ENCODE data around the gene TMEM18.

TMEM18 gene

GRCh38 chr2:675051-675450, 2.2 kb downstream of the TMEM18 start (continued):
- TF ChIP-seq ZNF19 (tag by site-specific recombination; IDR thresholded peaks at IDR 0.05; ENCODE audit: low read depth) (no peak), ZFHX2 (tag by site-specific recombination; conservative IDR thresholded peaks at IDR 0.05) (no peak), SP2 (tag by site-specific recombination; IDR thresholded peaks at IDR 0.05) (no peak), ZNF350 (tag by site-specific recombination; IDR thresholded peaks at IDR 0.05) (no peak)

GRCh38 chr2:674321-674985, 2.8 kb downstream of the TMEM18 start:
- ChIA-PET POLR2A (interaction anchor here (0.5 kb wide), 1 partner anchor 119 kb away, joined by 5 read pairs; no protein-coding TSS in a partner anchor), CTCF (interaction anchor here (0.7 kb wide), 1 partner anchor 350 kb away, joined by 3 read pairs; no protein-coding TSS in a partner anchor)
- H3K36me3 ChIP-seq (ENCODE audit: control insufficient read depth in 2 of 2, insufficient read depth in 1 of 2, low read length in 2 of 2): peaks cover under 1 to 50% of the 10 kb centered on the region in 2 experiments; a peak in 1 of 3 replicates

DNA sequence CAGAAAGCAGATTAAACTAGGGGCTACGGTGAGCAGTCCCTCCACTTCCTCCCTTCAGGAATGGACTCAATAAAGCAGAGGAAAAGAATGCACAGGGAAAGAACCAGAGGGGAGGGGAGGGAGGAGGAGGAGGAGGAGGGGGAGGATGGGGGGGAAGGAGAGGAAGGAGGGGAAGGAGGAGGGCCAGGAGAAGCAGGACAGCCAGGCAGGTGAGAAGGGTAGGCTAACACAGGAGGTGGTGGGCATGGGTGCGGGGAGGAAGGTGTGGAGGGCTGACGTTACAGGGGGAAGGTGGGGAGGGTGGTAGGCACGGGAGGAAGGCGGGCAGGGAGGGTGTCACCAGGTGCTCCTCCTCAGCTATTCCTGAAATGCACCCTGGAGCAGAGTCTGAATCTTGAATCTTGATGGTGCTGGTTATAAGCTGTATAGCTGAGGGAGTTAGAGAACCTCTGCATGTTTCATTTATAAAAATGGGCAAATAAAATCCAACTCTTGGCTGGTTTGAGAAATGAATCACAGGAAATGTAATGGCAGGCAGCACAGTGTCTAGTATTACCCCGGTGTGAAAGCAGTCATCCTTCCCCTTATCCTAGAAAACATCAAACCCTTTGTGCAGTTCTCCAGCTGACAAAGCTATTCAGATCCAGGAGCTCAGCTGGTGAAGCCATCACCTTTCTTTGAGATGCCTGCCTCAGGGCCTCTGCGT, 3.4 kb downstream of the TMEM18 start:
- H3K4me1 ChIP-seq (ENCODE audit: control insufficient read depth, insufficient read depth, low read length): no peaks in the 10 kb centered on the region; the same call in 1 of the 2 replicates
- peaks cover 8 to 57% of the 10 kb centered on the region in 2 experiments; a peak in 2 of 3 replicates for H3K36me3 ChIP-seq (ENCODE audit: control insufficient read depth in 2 of 2, insufficient read depth in 1 of 2, low read length in 2 of 2)
- H3K27ac ChIP-seq (ENCODE audit: extremely low read depth, low read depth, low read length): no peak overlapping the region
- no peaks in the 10 kb centered on the region for H3K9me3 ChIP-seq (ENCODE audit: control insufficient read depth, insufficient read depth, low read depth, low read length)
- ChIA-PET CTCF (no interaction called here), POLR2A (no interaction called here)
- H3K4me3 ChIP-seq (ENCODE audit: low read depth, low read length): no peak overlapping the region
- TF ChIP-seq, protein P1, sequence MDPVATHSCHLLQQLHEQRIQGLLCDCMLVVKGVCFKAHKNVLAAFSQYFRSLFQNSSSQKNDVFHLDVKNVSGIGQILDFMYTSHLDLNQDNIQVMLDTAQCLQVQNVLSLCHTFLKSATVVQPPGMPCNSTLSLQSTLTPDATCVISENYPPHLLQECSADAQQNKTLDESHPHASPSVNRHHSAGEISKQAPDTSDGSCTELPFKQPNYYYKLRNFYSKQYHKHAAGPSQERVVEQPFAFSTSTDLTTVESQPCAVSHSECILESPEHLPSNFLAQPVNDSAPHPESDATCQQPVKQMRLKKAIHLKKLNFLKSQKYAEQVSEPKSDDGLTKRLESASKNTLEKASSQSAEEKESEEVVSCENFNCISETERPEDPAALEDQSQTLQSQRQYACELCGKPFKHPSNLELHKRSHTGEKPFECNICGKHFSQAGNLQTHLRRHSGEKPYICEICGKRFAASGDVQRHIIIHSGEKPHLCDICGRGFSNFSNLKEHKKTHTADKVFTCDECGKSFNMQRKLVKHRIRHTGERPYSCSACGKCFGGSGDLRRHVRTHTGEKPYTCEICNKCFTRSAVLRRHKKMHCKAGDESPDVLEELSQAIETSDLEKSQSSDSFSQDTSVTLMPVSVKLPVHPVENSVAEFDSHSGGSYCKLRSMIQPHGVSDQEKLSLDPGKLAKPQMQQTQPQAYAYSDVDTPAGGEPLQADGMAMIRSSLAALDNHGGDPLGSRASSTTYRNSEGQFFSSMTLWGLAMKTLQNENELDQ (tag by site-specific recombination; IDR thresholded peaks at IDR 0.05; ENCODE audit: low read depth): no peak
- TF ChIP-seq HOXD13 (CRISPR knock-in tag; IDR thresholded peaks at IDR 0.05; ENCODE audit: borderline replicate concordance) (no peak), ZNF24 (tag by site-specific recombination; IDR thresholded peaks at IDR 0.05) (no peak), ZNF16 (tag by site-specific recombination; IDR thresholded peaks at IDR 0.05; ENCODE audit: low read depth) (no peak), ZNF514 (tag by site-specific recombination; IDR thresholded peaks at IDR 0.05) (no peak), KLF9 (tag by site-specific recombination; IDR thresholded peaks at IDR 0.05; ENCODE audit: low read depth) (no peak), ZNF274 (IDR thresholded peaks at IDR 0.05; ENCODE audit: low read length) (no peak), ZNF274 (tag by site-specific recombination; IDR thresholded peaks at IDR 0.05; ENCODE audit: borderline replicate concordance) (no peak), ZNF416 (tag by site-specific recombination; IDR thresholded peaks at IDR 0.05) (no peak), KLF16 (tag by site-specific recombination; IDR thresholded peaks at IDR 0.05) (no peak)
- TF ChIP-seq, protein P2, sequence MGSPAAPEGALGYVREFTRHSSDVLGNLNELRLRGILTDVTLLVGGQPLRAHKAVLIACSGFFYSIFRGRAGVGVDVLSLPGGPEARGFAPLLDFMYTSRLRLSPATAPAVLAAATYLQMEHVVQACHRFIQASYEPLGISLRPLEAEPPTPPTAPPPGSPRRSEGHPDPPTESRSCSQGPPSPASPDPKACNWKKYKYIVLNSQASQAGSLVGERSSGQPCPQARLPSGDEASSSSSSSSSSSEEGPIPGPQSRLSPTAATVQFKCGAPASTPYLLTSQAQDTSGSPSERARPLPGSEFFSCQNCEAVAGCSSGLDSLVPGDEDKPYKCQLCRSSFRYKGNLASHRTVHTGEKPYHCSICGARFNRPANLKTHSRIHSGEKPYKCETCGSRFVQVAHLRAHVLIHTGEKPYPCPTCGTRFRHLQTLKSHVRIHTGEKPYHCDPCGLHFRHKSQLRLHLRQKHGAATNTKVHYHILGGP (tag by site-specific recombination; IDR thresholded peaks at IDR 0.05): no peak
- TF ChIP-seq, protein P3, sequence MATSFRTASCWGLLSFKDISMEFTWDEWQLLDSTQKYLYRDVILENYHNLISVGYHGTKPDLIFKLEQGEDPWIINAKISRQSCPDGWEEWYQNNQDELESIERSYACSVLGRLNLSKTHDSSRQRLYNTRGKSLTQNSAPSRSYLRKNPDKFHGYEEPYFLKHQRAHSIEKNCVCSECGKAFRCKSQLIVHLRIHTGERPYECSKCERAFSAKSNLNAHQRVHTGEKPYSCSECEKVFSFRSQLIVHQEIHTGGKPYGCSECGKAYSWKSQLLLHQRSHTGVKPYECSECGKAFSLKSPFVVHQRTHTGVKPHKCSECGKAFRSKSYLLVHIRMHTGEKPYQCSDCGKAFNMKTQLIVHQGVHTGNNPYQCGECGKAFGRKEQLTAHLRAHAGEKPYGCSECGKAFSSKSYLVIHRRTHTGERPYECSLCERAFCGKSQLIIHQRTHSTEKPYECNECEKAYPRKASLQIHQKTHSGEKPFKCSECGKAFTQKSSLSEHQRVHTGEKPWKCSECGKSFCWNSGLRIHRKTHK (tag by site-specific recombination; IDR thresholded peaks at IDR 0.05): no peak

More at GRCh38 chr2:674321-674985, 2.8 kb downstream of the TMEM18 start:
- no peak for TF ChIP-seq ZNF169 (tag by site-specific recombination; IDR thresholded peaks at IDR 0.05)
- TF ChIP-seq HOXA7 (CRISPR knock-in tag; IDR thresholded peaks at IDR 0.05; ENCODE audit: borderline replicate concordance): no peak
- no peak for TF ChIP-seq ZNF37A (tag by site-specific recombination; IDR thresholded peaks at IDR 0.05)
- TF ChIP-seq ZNF830 (tag by site-specific recombination; IDR thresholded peaks at IDR 0.05; ENCODE audit: low read depth): no peak
- TF ChIP-seq ZNF10 (tag by site-specific recombination; IDR thresholded peaks at IDR 0.05): no peak
- TF ChIP-seq ZNF639 (tag by site-specific recombination; IDR thresholded peaks at IDR 0.05): no peak
- no peak for TF ChIP-seq ZNF501 (tag by site-specific recombination; IDR thresholded peaks at IDR 0.05)
- TF ChIP-seq ZNF530 (tag by site-specific recombination; IDR thresholded peaks at IDR 0.05; ENCODE audit: low read depth): no peak
- TF ChIP-seq ZNF645 (tag by site-specific recombination; IDR thresholded peaks at IDR 0.05): no peak
- TF ChIP-seq RBAK (tag by site-specific recombination; IDR thresholded peaks at IDR 0.05): no peak
- TF ChIP-seq YY1 (tag by site-specific recombination; IDR thresholded peaks at IDR 0.05): no peak
- no peak for TF ChIP-seq ZNF157 (tag by site-specific recombination; IDR thresholded peaks at IDR 0.05)
- TF ChIP-seq ZNF558 (tag by site-specific recombination; IDR thresholded peaks at IDR 0.05): no peak
- no peak for TF ChIP-seq PRDM1 (tag by site-specific recombination; IDR thresholded peaks at IDR 0.05)
- Histone ChIP-seq H3K4me3 (ENCODE audit: low read depth, low read length) (no peak overlapping the region), H3K27ac (ENCODE audit: extremely low read depth, low read depth, low read length) (no peak overlapping the region), H3K9me3 (ENCODE audit: control insufficient read depth, insufficient read depth, low read depth, low read length) (no peaks in the 10 kb centered on the region), H3K4me1 (ENCODE audit: control insufficient read depth, insufficient read depth, low read length) (no peaks in the 10 kb centered on the region; the same call in 1 of the 2 replicates)

Data from HEK293 (cell line).